IMR-90 (cell line): ENCODE data around the gene FSIP1.

Experiments
- CEBPB ChIP-seq: IDR thresholded peaks from 2 replicates; pipeline ENCODE4 v1.6.1; 2012; ENCODE audit warnings: low read depth, low read length, improper control_type of control experiment
- FOS ChIP-seq: fragments of 150-350 bp; IDR thresholded peaks from 2 replicates; pipeline ENCODE4 v1.6.1; 2016; ENCODE audit warnings: low read depth, low read length
- MAFK ChIP-seq: IDR thresholded peaks from 2 replicates; pipeline ENCODE4 v1.6.1; 2012; ENCODE audit warnings: low read depth, low read length, improper control_type of control experiment
- MXI1 ChIP-seq: IDR thresholded peaks from 2 replicates; pipeline ENCODE4 v1.6.1; 2012; ENCODE audit warnings: low read depth, mild to moderate bottlenecking, low read length, moderate library complexity, borderline replicate concordance
- POLR2A ChIP-seq: IDR thresholded peaks from 2 replicates; pipeline ENCODE4 v1.6.1; 2012; ENCODE audit warnings: mild to moderate bottlenecking, low read depth, low read length
- SMC3 ChIP-seq: fragments of 150-350 bp; IDR thresholded peaks from 2 replicates; pipeline ENCODE4 v1.6.1; 2016; ENCODE audit warnings: low read depth, mild to moderate bottlenecking, antibody characterized with exemption, low read length, moderate library complexity
- TF ChIP-seq, protein P1 (sequence below): conservative IDR thresholded peaks from 2 replicates; pipeline ENCODE4 v1.5.1; 2012; ENCODE audit warnings: mild to moderate bottlenecking, low read depth, low read length, improper control_type of control experiment
- TF ChIP-seq, protein P2 (sequence below): fragments of 150-350 bp; IDR thresholded peaks from 2 replicates; pipeline ENCODE4 v1.6.1; 2017; ENCODE audit warnings: mild to moderate bottlenecking, antibody characterized with exemption, low read length, low read depth

DNA sequence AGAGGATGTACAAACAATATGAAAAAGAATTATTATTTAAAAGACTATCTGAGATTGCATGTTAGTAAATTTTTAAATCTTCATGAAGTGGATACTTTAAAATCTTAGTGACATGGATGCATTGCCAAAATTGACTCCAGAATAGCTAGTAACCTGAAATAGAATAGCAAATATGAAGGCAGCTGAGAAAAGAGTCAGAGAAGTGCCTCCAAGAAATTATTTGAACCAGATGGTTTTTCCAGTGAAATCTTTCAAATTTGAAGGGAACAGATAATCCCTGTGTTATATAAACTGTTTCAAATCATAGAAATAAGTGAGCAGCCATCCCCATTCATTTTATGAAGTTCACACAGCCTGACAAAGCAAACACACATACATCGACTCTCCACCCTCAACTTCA lies 29.6 kb downstream of the FSIP1 start:
- TF ChIP-seq, protein P1, sequence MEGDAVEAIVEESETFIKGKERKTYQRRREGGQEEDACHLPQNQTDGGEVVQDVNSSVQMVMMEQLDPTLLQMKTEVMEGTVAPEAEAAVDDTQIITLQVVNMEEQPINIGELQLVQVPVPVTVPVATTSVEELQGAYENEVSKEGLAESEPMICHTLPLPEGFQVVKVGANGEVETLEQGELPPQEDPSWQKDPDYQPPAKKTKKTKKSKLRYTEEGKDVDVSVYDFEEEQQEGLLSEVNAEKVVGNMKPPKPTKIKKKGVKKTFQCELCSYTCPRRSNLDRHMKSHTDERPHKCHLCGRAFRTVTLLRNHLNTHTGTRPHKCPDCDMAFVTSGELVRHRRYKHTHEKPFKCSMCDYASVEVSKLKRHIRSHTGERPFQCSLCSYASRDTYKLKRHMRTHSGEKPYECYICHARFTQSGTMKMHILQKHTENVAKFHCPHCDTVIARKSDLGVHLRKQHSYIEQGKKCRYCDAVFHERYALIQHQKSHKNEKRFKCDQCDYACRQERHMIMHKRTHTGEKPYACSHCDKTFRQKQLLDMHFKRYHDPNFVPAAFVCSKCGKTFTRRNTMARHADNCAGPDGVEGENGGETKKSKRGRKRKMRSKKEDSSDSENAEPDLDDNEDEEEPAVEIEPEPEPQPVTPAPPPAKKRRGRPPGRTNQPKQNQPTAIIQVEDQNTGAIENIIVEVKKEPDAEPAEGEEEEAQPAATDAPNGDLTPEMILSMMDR: no peak
- no peak for TF ChIP-seq FOS
- TF ChIP-seq, protein P2, sequence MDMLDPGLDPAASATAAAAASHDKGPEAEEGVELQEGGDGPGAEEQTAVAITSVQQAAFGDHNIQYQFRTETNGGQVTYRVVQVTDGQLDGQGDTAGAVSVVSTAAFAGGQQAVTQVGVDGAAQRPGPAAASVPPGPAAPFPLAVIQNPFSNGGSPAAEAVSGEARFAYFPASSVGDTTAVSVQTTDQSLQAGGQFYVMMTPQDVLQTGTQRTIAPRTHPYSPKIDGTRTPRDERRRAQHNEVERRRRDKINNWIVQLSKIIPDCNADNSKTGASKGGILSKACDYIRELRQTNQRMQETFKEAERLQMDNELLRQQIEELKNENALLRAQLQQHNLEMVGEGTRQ: no peak
- TF ChIP-seq POLR2A: no peak
- TF ChIP-seq CEBPB: no peak
- no peak for TF ChIP-seq SMC3
- no peak for TF ChIP-seq MAFK
- no peak for TF ChIP-seq MXI1
